ENCODE measurements around the gene SAA1. TPM values are rescaled to one million over a fixed set of nuclear protein-coding genes. Genes with fewer than 3 reads are reported as not detected.

Gene SAA1
- total and polyA plus RNA-seq, 3 donors from 2014 or later, result 6.2 TPM; not detected in 2

GRCh38 chr11:18235394-18236334 lies 30.4 kb upstream of the SAA1 start:
- H3K27ac ChIP-seq, result no peak overlapping the region
- 58 to 61% methylated on average over 8 of the region's 8 CpGs for WGBS, 2 donors
- H3K4me1 ChIP-seq, result no peaks in the 10 kb centered on the region
- H3K36me3 ChIP-seq (ENCODE audit: low read depth, missing control alignments), result no peaks in the 10 kb centered on the region
- H3K27me3 ChIP-seq, result no peaks in the 10 kb centered on the region
- no peaks in the 10 kb centered on the region for H3K9me3 ChIP-seq
- intact Hi-C loops (cut with DNase I; ENCODE audit: low total_unique reads), result no loop called here
- DNase-seq, result no peak
- no peak overlapping the region for H3K4me3 ChIP-seq
- no peak for TF ChIP-seq CTCF (IDR thresholded peaks at IDR 0.05)
- TF ChIP-seq POLR2A (IDR thresholded peaks at IDR 0.05), result no peak

GRCh38 chr11:18236664-18237356 lies 29.3 kb upstream of the SAA1 start, which contains the start of gene SAA4:
SAA4 (minus strand) TSS chr11:18236802; CDS start chr11:18235926, 876 bp downstream.
- WGBS, 2 donors, result 77 to 87% methylated on average over 2 of the region's 2 CpGs
- DNase-seq, result no peak
- Histone ChIP-seq H3K36me3 (ENCODE audit: low read depth, missing control alignments) (no peaks in the 10 kb centered on the region), H3K9me3 (no peaks in the 10 kb centered on the region), H3K4me1 (no peaks in the 10 kb centered on the region), H3K27ac (no peak within 1 kb of the TSS), H3K4me3 (no peak within 1 kb of the TSS), H3K27me3 (no peaks in the 10 kb centered on the region)
- TF ChIP-seq POLR2A (IDR thresholded peaks at IDR 0.05), result no peak
- no peak for TF ChIP-seq CTCF (IDR thresholded peaks at IDR 0.05)
- intact Hi-C loops (cut with DNase I; ENCODE audit: low total_unique reads), result no loop called here

GRCh38 chr11:18239655-18240054 lies 26.4 kb upstream of the SAA1 start:
- Histone ChIP-seq H3K4me1 (no peaks in the 10 kb centered on the region), H3K27me3 (no peaks in the 10 kb centered on the region), H3K27ac (no peak overlapping the region), H3K36me3 (ENCODE audit: low read depth, missing control alignments) (no peaks in the 10 kb centered on the region), H3K4me3 (no peak overlapping the region), H3K9me3 (no peaks in the 10 kb centered on the region)
- no peak for TF ChIP-seq POLR2A (IDR thresholded peaks at IDR 0.05)
- no peak for TF ChIP-seq CTCF (IDR thresholded peaks at IDR 0.05)
- intact Hi-C loops (cut with DNase I; ENCODE audit: low total_unique reads), result no loop called here
- DNase-seq, result no peak
- 72 to 88% methylated on average over 1 of the region's 1 CpG for whole genome bisulfite sequencing, 2 donors

- Histone ChIP-seq H3K27ac (no peak overlapping the region), H3K36me3 (ENCODE audit: low read depth, missing control alignments) (no peaks in the 10 kb centered on the region), H3K4me3 (no peak overlapping the region), H3K27me3 (no peaks in the 10 kb centered on the region), H3K9me3 (no peaks in the 10 kb centered on the region), H3K4me1 (no peaks in the 10 kb centered on the region)
- WGBS, 2 donors, result 13 to 29% methylated on average over 1 of the region's 1 CpG
- DNase-seq, result peak; percentile 76
- intact Hi-C loops (cut with DNase I; ENCODE audit: low total_unique reads), result no loop called here
- no peak for TF ChIP-seq POLR2A (IDR thresholded peaks at IDR 0.05)
- TF ChIP-seq CTCF (IDR thresholded peaks at IDR 0.05), result peak; percentile 44 to 80 (median 55)
Measured at GRCh38 chr11:18243783-18244362, 22.2 kb upstream of the SAA1 start.
